Loucy (cell line): ENCODE measurements around the gene UBE2O.

Experiments
- EZH2phosphoT487 ChIP-seq: fragments of 200-600 bp; IDR thresholded peaks from 2 replicates; pipeline ENCODE4 v1.6.1; 2018; ENCODE audit warnings: antibody characterized with exemption, mild to moderate bottlenecking, moderate library complexity, borderline replicate concordance
- TF ChIP-seq, protein P1 (sequence below): fragments of 200-600 bp; sonication (generic); conservative IDR thresholded peaks from 2 replicates; pipeline ENCODE4 v1.5.1; 2014; ENCODE audit warnings: mild to moderate bottlenecking, antibody characterized with exemption, low read length

DNA sequence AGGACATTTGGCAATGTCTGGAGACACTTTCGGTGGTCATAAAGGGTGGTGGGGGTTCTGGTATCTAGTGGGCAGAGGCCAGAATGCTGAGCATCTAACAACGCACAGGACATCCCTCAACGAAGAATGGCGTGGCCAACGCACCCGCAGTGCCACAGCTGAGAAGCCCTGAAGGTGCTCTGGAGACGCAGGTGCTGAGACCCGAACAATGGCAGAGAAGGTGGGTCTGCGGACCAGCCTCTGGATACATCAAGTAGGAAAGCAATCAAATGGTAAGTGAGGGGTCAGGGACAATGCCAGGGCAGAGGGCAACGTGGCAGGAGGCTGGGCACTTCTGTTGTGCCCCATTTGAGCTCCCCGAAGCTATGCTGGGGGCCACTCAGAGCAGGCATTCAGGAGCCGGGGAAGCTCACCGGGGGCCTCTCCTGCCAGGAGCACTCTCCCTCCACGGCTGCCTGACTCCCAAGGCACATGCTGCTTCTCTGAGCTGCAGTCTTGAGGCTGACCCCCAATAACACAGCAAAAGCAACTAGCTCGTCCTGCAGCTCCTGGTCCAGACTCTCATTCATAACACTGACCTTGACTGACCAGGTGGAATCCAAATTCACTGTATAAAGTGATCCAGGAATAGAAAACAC is 42.5 kb downstream of the UBE2O start:
- TF ChIP-seq, protein P1, sequence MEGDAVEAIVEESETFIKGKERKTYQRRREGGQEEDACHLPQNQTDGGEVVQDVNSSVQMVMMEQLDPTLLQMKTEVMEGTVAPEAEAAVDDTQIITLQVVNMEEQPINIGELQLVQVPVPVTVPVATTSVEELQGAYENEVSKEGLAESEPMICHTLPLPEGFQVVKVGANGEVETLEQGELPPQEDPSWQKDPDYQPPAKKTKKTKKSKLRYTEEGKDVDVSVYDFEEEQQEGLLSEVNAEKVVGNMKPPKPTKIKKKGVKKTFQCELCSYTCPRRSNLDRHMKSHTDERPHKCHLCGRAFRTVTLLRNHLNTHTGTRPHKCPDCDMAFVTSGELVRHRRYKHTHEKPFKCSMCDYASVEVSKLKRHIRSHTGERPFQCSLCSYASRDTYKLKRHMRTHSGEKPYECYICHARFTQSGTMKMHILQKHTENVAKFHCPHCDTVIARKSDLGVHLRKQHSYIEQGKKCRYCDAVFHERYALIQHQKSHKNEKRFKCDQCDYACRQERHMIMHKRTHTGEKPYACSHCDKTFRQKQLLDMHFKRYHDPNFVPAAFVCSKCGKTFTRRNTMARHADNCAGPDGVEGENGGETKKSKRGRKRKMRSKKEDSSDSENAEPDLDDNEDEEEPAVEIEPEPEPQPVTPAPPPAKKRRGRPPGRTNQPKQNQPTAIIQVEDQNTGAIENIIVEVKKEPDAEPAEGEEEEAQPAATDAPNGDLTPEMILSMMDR = no peak
- TF ChIP-seq EZH2phosphoT487 = no peak
